Liver (tissue), 3 donors: ENCODE results near the gene OR2T27.

Source experiments
- ATF3 ChIP-seq: IDR thresholded peaks from 2 replicates; pipeline ENCODE4 v1.6.1; 2016; ENCODE audit warnings: antibody characterized with exemption
- CTCF ChIP-seq: fragments of 150-350 bp; IDR thresholded peaks from 2 replicates; pipeline ENCODE4 v1.5.1; 2017; ENCODE audit warnings: improper control_type of control experiment, low read depth, low read length; ENCODE audit not compliant: missing input control
- EGR1 ChIP-seq, 2 donors: IDR thresholded peaks; 2 replicates each; pipeline ENCODE4 v1.6.1; 2016 to 2018; ENCODE audit warnings: antibody characterized with exemption in 2 of 2, low read depth in 2 of 2
- FOXA1 ChIP-seq: IDR thresholded peaks from 2 replicates; pipeline ENCODE4 v1.6.1; 2016; ENCODE audit warnings: antibody characterized with exemption
- JUND ChIP-seq, 2 donors: IDR thresholded peaks; 2 replicates each; pipeline ENCODE4 v1.6.1; 2016; ENCODE audit warnings: antibody characterized with exemption in 2 of 2
- MAX ChIP-seq: IDR thresholded peaks from 2 replicates; pipeline ENCODE4 v1.6.1; 2016; ENCODE audit warnings: antibody characterized with exemption
- NR2F2 ChIP-seq: IDR thresholded peaks from 2 replicates; pipeline ENCODE4 v1.6.1; 2016; ENCODE audit warnings: antibody characterized with exemption
- RAD21 ChIP-seq, 2 donors: IDR thresholded peaks; 2 replicates each; pipeline ENCODE4 v1.6.1; 2016; ENCODE audit warnings: antibody characterized with exemption in 2 of 2, mild to moderate bottlenecking in 2 of 2
- REST ChIP-seq: IDR thresholded peaks from 2 replicates; pipeline ENCODE4 v1.6.1; 2016; ENCODE audit warnings: antibody characterized with exemption, mild to moderate bottlenecking
- SP1 ChIP-seq: IDR thresholded peaks from 2 replicates; pipeline ENCODE4 v1.6.1; 2018; ENCODE audit warnings: antibody characterized with exemption, mild to moderate bottlenecking
- TAF1 ChIP-seq: conservative IDR thresholded peaks from 2 replicates; pipeline ENCODE4 v1.6.1; 2016; ENCODE audit warnings: antibody characterized with exemption, mild to moderate bottlenecking
- ZBTB33 ChIP-seq: IDR thresholded peaks from 2 replicates; pipeline ENCODE4 v1.6.1; 2016; ENCODE audit warnings: antibody characterized with exemption
- donor health status: healthy.
- donor health status: healthy.

GRCh38 chr1:248625971-248626370, 29.4 kb downstream of the OR2T27 start:
- TF ChIP-seq SP1, result no peak
- no peak for TF ChIP-seq CTCF
- no peak for TF ChIP-seq MAX
- TF ChIP-seq TAF1, result no peak
- TF ChIP-seq FOXA1, result no peak
- TF ChIP-seq ZBTB33, result no peak
- no peak for TF ChIP-seq NR2F2
- TF ChIP-seq JUND (IDR thresholded peaks at IDR 0.05), result no peak
- no peak for TF ChIP-seq REST
- TF ChIP-seq EGR1 (IDR thresholded peaks at IDR 0.05; ENCODE audit: low read depth in 2 of 2), result no peak
- TF ChIP-seq ATF3, result no peak
- TF ChIP-seq RAD21 (IDR thresholded peaks at IDR 0.05), result no peak
